WI38 (cell line): Measurements from ENCODE around the gene MCTP1.

Experiments
- H3K4me3 ChIP-seq: 2 replicates; pipeline ENCODE4 v1.5.1; 2011; ENCODE audit warnings: low read depth, mild to moderate bottlenecking, control low read depth, low read length
- CTCF ChIP-seq: IDR thresholded peaks from 2 replicates; pipeline ENCODE4 v1.5.1; 2012; ENCODE audit warnings: low read depth, mild to moderate bottlenecking, control low read depth, low read length

The MCTP1 gene

GRCh38 chr5:94694671-94695070, 590.2 kb downstream of the MCTP1 start:
- TF ChIP-seq CTCF: no peak
- no peak overlapping the region for H3K4me3 ChIP-seq

- no peak overlapping the region for H3K4me3 ChIP-seq
- no peak for TF ChIP-seq CTCF
Observed at GRCh38 chr5:94693845-94694370, 591.0 kb downstream of the MCTP1 start.

GRCh38 chr5:94693043-94693822, 591.7 kb downstream of the MCTP1 start:
- H3K4me3 ChIP-seq: no peak overlapping the region

GRCh38 chr5:94692581-94692980, 592.3 kb downstream of the MCTP1 start:
- no peak overlapping the region for H3K4me3 ChIP-seq
- no peak for TF ChIP-seq CTCF

More at GRCh38 chr5:94693043-94693822, 591.7 kb downstream of the MCTP1 start:
- TF ChIP-seq CTCF: peak; percentile 15; the same call in 1 of the 2 replicates

GRCh38 chr5:94691949-94692348, 592.9 kb downstream of the MCTP1 start:
- no peak for TF ChIP-seq CTCF

GRCh38 chr5:94691291-94691690, 593.6 kb downstream of the MCTP1 start:
- no peak for TF ChIP-seq CTCF
- no peak overlapping the region for H3K4me3 ChIP-seq

More at GRCh38 chr5:94691949-94692348, 592.9 kb downstream of the MCTP1 start:
- no peak overlapping the region for H3K4me3 ChIP-seq

GRCh38 chr5:94690778-94691177, 594.1 kb downstream of the MCTP1 start:
- TF ChIP-seq CTCF: no peak
- no peak overlapping the region for H3K4me3 ChIP-seq
